H1 (cell line): ENCODE measurements around the gene ZNF473. TPM values are rescaled to one million over a fixed set of nuclear protein-coding genes. Genes with fewer than 3 reads are reported as not detected.

Source experiments
- polyA plus RNA-seq, 7 experiments: library from polyadenylated mRNA; depleted of rRNA in 3 of 7; stranded (reverse) in 5 of 7; unstranded in 2 of 7; fragments of >200 nt in 5 of 7; fragments of 200-250 nt in 2 of 7; gene quantifications; 1 replicate in 5 of 7; 2 replicates in 1 of 7; 4 replicates in 1 of 7; pipeline versions ENCODE4 v1.2.1 to v1.2.3, GENCODE V29; 2011 to 2013; ENCODE audit warnings: missing spikeins in 2 of 7, mixed read lengths in 2 of 7
- total RNA-seq: library from RNA; stranded (reverse); fragmentation: NEBNext Ultra II Directional; extraction: Animal tissue kit (Norgen Biotek cat#: 25700); gene quantifications from 2 replicates; pipeline ENCODE4 v1.2.1, GENCODE V29; 2021

ZNF473 gene
- total and polyA plus RNA-seq, 2 of the 8 experiments (the other 6 are each of a cell fraction or from before 2014, with no cell fraction given) = 5.2 to 11.7 TPM

Other genes with a start within 250 kb of the ZNF473 start
- gene FUZ, start 212.7 kb upstream of the ZNF473 start, total RNA-seq = 33.9 and 34.1 TPM in 2 replicates
- gene FUZ, start 212.7 kb upstream of the ZNF473 start, polyA plus RNA-seq (2011; rRNA removed) = 28.4 and 43.8 TPM in 2 replicates
- 71.4 and 73.9 TPM in 2 replicates for gene MED25, start 207.7 kb upstream of the ZNF473 start, total RNA-seq
- 21.6 and 40.4 TPM in 2 replicates for gene MED25, start 207.7 kb upstream of the ZNF473 start, polyA plus RNA-seq (2011; rRNA removed)
- 251 and 261 TPM in 2 replicates for gene PTOV1, start 174.8 kb upstream of the ZNF473 start, total RNA-seq
- gene PTOV1, start 174.8 kb upstream of the ZNF473 start, polyA plus RNA-seq (2011; rRNA removed) = 147 and 213 TPM in 2 replicates
- gene PNKP, start 158.4 kb upstream of the ZNF473 start, total RNA-seq = 105 TPM in 2 replicates
- 45.8 and 66.5 TPM in 2 replicates for gene PNKP, start 158.4 kb upstream of the ZNF473 start, polyA plus RNA-seq (2011; rRNA removed)
- 45.9 and 46.7 TPM in 2 replicates for gene AKT1S1, start 148.7 kb upstream of the ZNF473 start, total RNA-seq
- gene AKT1S1, start 148.7 kb upstream of the ZNF473 start, polyA plus RNA-seq (2011; rRNA removed) = 40.7 and 73.3 TPM in 2 replicates
- 44.9 and 47.6 TPM in 2 replicates for gene TBC1D17, start 148.3 kb upstream of the ZNF473 start, total RNA-seq
- gene TBC1D17, start 148.3 kb upstream of the ZNF473 start, polyA plus RNA-seq (2011; rRNA removed) = 30.3 and 53.7 TPM in 2 replicates
- gene IL4I1, start 129.1 kb upstream of the ZNF473 start, total RNA-seq = 0.67 and 0.76 TPM in 2 replicates
- 0.30 and 0.41 TPM in 2 replicates for gene IL4I1, start 129.1 kb upstream of the ZNF473 start, polyA plus RNA-seq (2011; rRNA removed)
- gene ATF5, start 96.8 kb upstream of the ZNF473 start, total RNA-seq = 13.1 TPM in 2 replicates
- gene ATF5, start 96.8 kb upstream of the ZNF473 start, polyA plus RNA-seq (2011; rRNA removed) = 6.2 and 25.0 TPM in 2 replicates
- 106 and 107 TPM in 2 replicates for gene NUP62, start 96.5 kb upstream of the ZNF473 start, total RNA-seq
- gene NUP62, start 96.5 kb upstream of the ZNF473 start, polyA plus RNA-seq (2011; rRNA removed) = 50.0 and 60.0 TPM in 2 replicates
- gene SIGLEC11, start 64.8 kb upstream of the ZNF473 start, total RNA-seq = not detected in 2 replicates
- gene SIGLEC11, start 64.8 kb upstream of the ZNF473 start, polyA plus RNA-seq (2011; rRNA removed) = 0.14 and 0.18 TPM in 2 replicates
- 34.5 and 36.1 TPM in 2 replicates for gene VRK3, start 633 bp upstream of the ZNF473 start, total RNA-seq
- 18.4 and 21.3 TPM in 2 replicates for gene VRK3, start 633 bp upstream of the ZNF473 start, polyA plus RNA-seq (2011; rRNA removed)
- 0.94 and 1.7 TPM in 2 replicates for gene IZUMO2, start 137.3 kb downstream of the ZNF473 start, total RNA-seq
- 1.9 TPM in 2 replicates for gene IZUMO2, start 137.3 kb downstream of the ZNF473 start, polyA plus RNA-seq (2011; rRNA removed)
- 25.7 and 28.6 TPM in 2 replicates for gene MYH14, start 177.6 kb downstream of the ZNF473 start, total RNA-seq
- gene MYH14, start 177.6 kb downstream of the ZNF473 start, polyA plus RNA-seq (2011; rRNA removed) = 17.3 and 25.3 TPM in 2 replicates